SU-DHL-6 (cell line): Measurements from ENCODE around the gene NMUR2.

ENCODE experiments used
- H2AFZ ChIP-seq: fragments of 200-600 bp; sonication (generic); 2 replicates; pipeline ENCODE4 v1.6.1; 2014; ENCODE audit warnings: low read depth, mild to moderate bottlenecking, moderate library complexity, mixed read lengths, antibody characterized with exemption, low read length; ENCODE audit not compliant: severe bottlenecking
- H3F3A ChIP-seq: fragments of 200-600 bp; shearing (Covaris generic); 2 replicates; pipeline ENCODE4 v1.6.0; 2016; ENCODE audit warnings: antibody characterized with exemption, mild to moderate bottlenecking; ENCODE audit not compliant: insufficient read depth
- H3K27ac ChIP-seq: fragments of 200-600 bp; sonication (generic); 2 replicates; pipeline ENCODE4 v1.5.1; 2016; ENCODE audit warnings: low read depth, mild to moderate bottlenecking, low read length, moderate library complexity, mixed read lengths
- H3K27me3 ChIP-seq: fragments of 200-600 bp; sonication (generic), shearing (Covaris generic); 2 replicates; pipeline ENCODE4 v1.6.0; 2014; ENCODE audit warnings: mild to moderate bottlenecking, low read length
- H3K36me3 ChIP-seq: fragments of 200-600 bp; sonication (generic); 2 replicates; pipeline ENCODE4 v1.6.1; 2014; ENCODE audit warnings: mild to moderate bottlenecking, low read length, mixed read lengths
- H3K4me2 ChIP-seq: fragments of 300-600, 200-600 bp; shearing (Covaris generic), sonication (generic); 2 replicates; pipeline ENCODE4 v1.6.0; 2014; ENCODE audit warnings: low read length, low read depth, mild to moderate bottlenecking; ENCODE audit not compliant: poor library complexity, severe bottlenecking
- H3K4me3 ChIP-seq: fragments of 200-600 bp; sonication (generic); 2 replicates; pipeline ENCODE4 v1.5.1; 2014; ENCODE audit warnings: antibody characterized with exemption, low read length, mild to moderate bottlenecking, mixed read lengths; ENCODE audit not compliant: insufficient read depth, poor library complexity, severe bottlenecking
- H3K79me2 ChIP-seq: fragments of 200-600 bp; sonication (generic); 2 replicates; pipeline ENCODE4 v1.6.1; 2014; ENCODE audit warnings: mild to moderate bottlenecking, low read length, moderate library complexity; ENCODE audit not compliant: insufficient read depth
- H3K9ac ChIP-seq: fragments of 200-600 bp; sonication (generic); 2 replicates; pipeline ENCODE4 v1.7.0; 2014; ENCODE audit warnings: mild to moderate bottlenecking, low read length
- H3K9me2 ChIP-seq: fragments of 200-600 bp; sonication (generic); replicated peaks from 2 replicates; pipeline ENCODE4 v1.6.1; 2014; ENCODE audit warnings: low read length; ENCODE audit not compliant: insufficient read depth
- H3K9me3 ChIP-seq: fragments of 200-600 bp; sonication (generic); 2 replicates; pipeline ENCODE4 v1.6.1; 2014; ENCODE audit warnings: low read length, mixed read lengths; ENCODE audit not compliant: insufficient read depth
- H4K20me1 ChIP-seq: fragments of 200-600 bp; sonication (generic); 2 replicates; pipeline ENCODE4 v1.6.1; 2014; ENCODE audit warnings: low read depth, mild to moderate bottlenecking, antibody characterized with exemption, low read length, moderate library complexity, mixed read lengths
- CTCF ChIP-seq: fragments of 200-600 bp; sonication (generic); IDR thresholded peaks from one replicate; pipeline ENCODE4 v1.5.1; 2017; ENCODE audit warnings: antibody characterized with exemption, mild to moderate bottlenecking, low read length, moderate library complexity; ENCODE audit not compliant: insufficient read depth, poor library complexity, severe bottlenecking
- EZH2phosphoT487 ChIP-seq: fragments of 200-600 bp; sonication (generic), shearing (Covaris generic); conservative IDR thresholded peaks from 2 replicates; pipeline ENCODE4 v1.6.1; 2018; ENCODE audit warnings: mild to moderate bottlenecking, antibody characterized with exemption, low read length, moderate library complexity, mixed read lengths

NMUR2 gene

GRCh38 chr5:152422081-152422480 lies 17.0 kb upstream of the NMUR2 start:
- no peak overlapping the region for H3K4me2 ChIP-seq
- H2AFZ ChIP-seq: no peak overlapping the region
- H3K4me3 ChIP-seq: no peak overlapping the region
- no peaks in the 10 kb centered on the region for H3K36me3 ChIP-seq
- TF ChIP-seq EZH2phosphoT487 (no peak), CTCF (no peak)
- no peaks in the 10 kb centered on the region for H3K9me2 ChIP-seq
- H3K9me3 ChIP-seq: no peaks in the 10 kb centered on the region
- no peaks in the 10 kb centered on the region for H3K79me2 ChIP-seq
- no peaks in the 10 kb centered on the region for H4K20me1 ChIP-seq
- H3F3A ChIP-seq: no peaks in the 10 kb centered on the region
- no peak overlapping the region for H3K9ac ChIP-seq
- H3K27ac ChIP-seq: no peak overlapping the region
- H3K27me3 ChIP-seq: no peaks in the 10 kb centered on the region

GRCh38 chr5:152412129-152412528 lies 7.0 kb upstream of the NMUR2 start:
- H3K4me3 ChIP-seq: no peak overlapping the region
- no peaks in the 10 kb centered on the region for H3K9me3 ChIP-seq
- H3K27ac ChIP-seq: no peak overlapping the region
- H3K27me3 ChIP-seq: no peaks in the 10 kb centered on the region
- H2AFZ ChIP-seq: no peak overlapping the region
- no peaks in the 10 kb centered on the region for H3K9me2 ChIP-seq
- no peak for TF ChIP-seq CTCF
- no peak for TF ChIP-seq EZH2phosphoT487
- no peak overlapping the region for H3K9ac ChIP-seq
- no peaks in the 10 kb centered on the region for H4K20me1 ChIP-seq
- no peaks in the 10 kb centered on the region for H3F3A ChIP-seq
- H3K79me2 ChIP-seq: no peaks in the 10 kb centered on the region
- H3K36me3 ChIP-seq: no peaks in the 10 kb centered on the region
- no peak overlapping the region for H3K4me2 ChIP-seq

GRCh38 chr5:152406082-152406481 lies 1.0 kb upstream of the NMUR2 start:
- no peaks in the 10 kb centered on the region for H3F3A ChIP-seq
- H3K9me2 ChIP-seq: no peaks in the 10 kb centered on the region
- H3K4me3 ChIP-seq: no peak overlapping the region
- no peak overlapping the region for H3K9ac ChIP-seq
- no peak overlapping the region for H3K27ac ChIP-seq
- no peaks in the 10 kb centered on the region for H3K27me3 ChIP-seq
- no peaks in the 10 kb centered on the region for H3K79me2 ChIP-seq
- no peak overlapping the region for H2AFZ ChIP-seq
- no peaks in the 10 kb centered on the region for H3K9me3 ChIP-seq
- H3K36me3 ChIP-seq: no peaks in the 10 kb centered on the region
- H3K4me2 ChIP-seq: no peak overlapping the region
- no peaks in the 10 kb centered on the region for H4K20me1 ChIP-seq
- TF ChIP-seq CTCF (no peak), EZH2phosphoT487 (no peak)
